ENCODE data around the gene NLRP12.
"Not testable (repeated sequence)": the region's sequence is repeated elsewhere in the genome, so short reads cannot be mapped to it uniquely, and the experiment has no call there.

DNA sequence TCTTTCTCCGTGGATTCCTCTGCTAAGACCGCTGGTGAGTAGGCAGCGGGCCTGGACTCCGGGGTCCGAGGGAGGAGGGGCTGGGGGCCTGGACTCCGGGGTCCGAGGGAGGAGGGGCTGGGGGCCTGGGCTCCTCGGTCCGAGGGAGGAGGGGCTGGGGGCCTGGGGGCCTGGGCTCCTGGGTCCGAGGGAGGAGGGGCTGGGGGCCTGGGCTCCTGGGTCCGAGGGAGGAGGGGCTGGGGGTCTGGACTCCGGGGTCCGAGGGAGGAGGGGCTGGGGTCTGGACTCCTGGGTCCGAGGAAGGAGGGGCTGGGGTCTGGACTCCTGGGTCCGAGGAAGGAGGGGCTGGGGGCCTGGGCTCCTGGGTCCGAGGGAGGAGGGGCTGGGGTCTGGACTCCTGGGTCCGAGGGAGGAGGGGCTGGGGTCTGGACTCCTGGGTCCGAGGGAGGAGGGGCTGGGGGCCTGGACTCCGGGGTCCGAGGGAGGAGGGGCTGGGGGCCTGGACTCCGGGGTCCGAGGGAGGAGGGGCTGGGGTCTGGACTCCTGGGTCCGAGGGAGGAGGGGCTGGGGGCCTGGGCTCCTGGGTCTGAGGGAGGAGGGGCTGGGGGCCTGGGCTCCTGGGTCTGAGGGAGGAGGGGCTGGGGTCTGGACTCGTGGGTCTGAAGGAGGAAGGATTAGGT, 45.8 kb upstream of the NLRP12 start:
- not testable (repeated sequence) for TF ChIP-seq EZH2 (IDR thresholded peaks at IDR 0.05; ENCODE audit: insufficient read depth, poor library complexity, severe bottlenecking); EZH2phosphoT487 (IDR thresholded peaks at IDR 0.05; ENCODE audit: insufficient read depth, low read depth)
